SKM-1 treated with dmso at 0.1 percent for 144 hours (cell line): Measurements from ENCODE around the gene DMBX1.
A peak's percentile ranks its signal among the peaks of the same experiment; 100 is the strongest.

ENCODE experiments used
- DNase-seq: peaks from one replicate; lab custom pipeline; 2025; ENCODE audit not compliant: unreplicated experiment; lab: John Stamatoyannopoulos, UW

DMBX1 gene

GRCh38 chr1:46497020-46497419 is 7.4 kb downstream of the DMBX1 start:
- DNase-seq: no peak

GRCh38 chr1:46497665-46498064 is 8.0 kb downstream of the DMBX1 start:
- no peak for DNase-seq

- DNase-seq: no peak
Observed at GRCh38 chr1:46501528-46501927, 11.9 kb downstream of the DMBX1 start.

GRCh38 chr1:46503421-46503820 is 13.8 kb downstream of the DMBX1 start:
- no peak for DNase-seq

- no peak for DNase-seq
Observed at GRCh38 chr1:46506470-46507219, 17.0 kb downstream of the DMBX1 start.

- no peak for DNase-seq
Observed at GRCh38 chr1:46508757-46509156, 19.1 kb downstream of the DMBX1 start.

- no peak for DNase-seq
Observed at GRCh38 chr1:46510341-46510997, 20.8 kb downstream of the DMBX1 start.

GRCh38 chr1:46510998-46511365 is 21.3 kb downstream of the DMBX1 start:
- DNase-seq: no peak

GRCh38 chr1:46512135-46512791 is 22.6 kb downstream of the DMBX1 start:
- no peak for DNase-seq

- DNase-seq: no peak
Observed at GRCh38 chr1:46512792-46513190, 23.2 kb downstream of the DMBX1 start.

- DNase-seq: no peak
Observed at GRCh38 chr1:46513536-46513935, 23.9 kb downstream of the DMBX1 start.

GRCh38 chr1:46515576-46515975 is 25.9 kb downstream of the DMBX1 start:
- DNase-seq: no peak

- DNase-seq: no peak
Observed at GRCh38 chr1:46516200-46516950, 26.7 kb downstream of the DMBX1 start.

GRCh38 chr1:46517010-46517600 is 27.5 kb downstream of the DMBX1 start:
- DNase-seq: no peak

GRCh38 chr1:46517932-46518498 is 28.4 kb downstream of the DMBX1 start:
- DNase-seq: no peak

- no peak for DNase-seq
Observed at GRCh38 chr1:46519209-46519608, 29.6 kb downstream of the DMBX1 start.

- no peak for DNase-seq
Observed at GRCh38 chr1:46520063-46520911, 30.7 kb downstream of the DMBX1 start.

GRCh38 chr1:46521414-46521813 is 31.8 kb downstream of the DMBX1 start:
- DNase-seq: no peak

GRCh38 chr1:46522184-46522968 is 32.7 kb downstream of the DMBX1 start:
- DNase-seq: peak; percentile 53
